ENCODE data around the gene PARD3.

PARD3 gene

GRCh38 chr10:34112171-34112782 lies 702.8 kb downstream of the PARD3 start:
- H3K27me3 ChIP-seq (ENCODE audit: insufficient read depth, low read length, poor library complexity) = no peaks in the 10 kb centered on the region
- TF ChIP-seq EZH2 (IDR thresholded peaks at IDR 0.05; ENCODE audit: borderline replicate concordance, low read depth, low read length, severe bottlenecking) = no peak
- TF ChIP-seq, protein P1, sequence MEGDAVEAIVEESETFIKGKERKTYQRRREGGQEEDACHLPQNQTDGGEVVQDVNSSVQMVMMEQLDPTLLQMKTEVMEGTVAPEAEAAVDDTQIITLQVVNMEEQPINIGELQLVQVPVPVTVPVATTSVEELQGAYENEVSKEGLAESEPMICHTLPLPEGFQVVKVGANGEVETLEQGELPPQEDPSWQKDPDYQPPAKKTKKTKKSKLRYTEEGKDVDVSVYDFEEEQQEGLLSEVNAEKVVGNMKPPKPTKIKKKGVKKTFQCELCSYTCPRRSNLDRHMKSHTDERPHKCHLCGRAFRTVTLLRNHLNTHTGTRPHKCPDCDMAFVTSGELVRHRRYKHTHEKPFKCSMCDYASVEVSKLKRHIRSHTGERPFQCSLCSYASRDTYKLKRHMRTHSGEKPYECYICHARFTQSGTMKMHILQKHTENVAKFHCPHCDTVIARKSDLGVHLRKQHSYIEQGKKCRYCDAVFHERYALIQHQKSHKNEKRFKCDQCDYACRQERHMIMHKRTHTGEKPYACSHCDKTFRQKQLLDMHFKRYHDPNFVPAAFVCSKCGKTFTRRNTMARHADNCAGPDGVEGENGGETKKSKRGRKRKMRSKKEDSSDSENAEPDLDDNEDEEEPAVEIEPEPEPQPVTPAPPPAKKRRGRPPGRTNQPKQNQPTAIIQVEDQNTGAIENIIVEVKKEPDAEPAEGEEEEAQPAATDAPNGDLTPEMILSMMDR (IDR thresholded peaks at IDR 0.05; ENCODE audit: borderline replicate concordance, extremely low read depth, low read length, poor library complexity, severe bottlenecking) = no peak
- ATAC-seq (ENCODE audit: insufficient read depth, low read depth) (no peak), DNase-seq (no peak)
- H3K4me1 ChIP-seq (ENCODE audit: insufficient read depth, low read length) = no peaks in the 10 kb centered on the region
- H3K36me3 ChIP-seq (ENCODE audit: insufficient read depth, low read length) = peaks cover 15% of the 10 kb centered on the region
- H3K4me2 ChIP-seq (ENCODE audit: insufficient read depth, low read length) = no peak overlapping the region
- H3K9ac ChIP-seq (ENCODE audit: low read depth, low read length) = no peak overlapping the region
- no peak overlapping the region for H3K4me3 ChIP-seq (ENCODE audit: low read depth in 1 of 2, low read length in 2 of 2)
- H2AFZ ChIP-seq (ENCODE audit: low read depth, low read length) = no peak overlapping the region
- no peaks in the 10 kb centered on the region for H3K79me2 ChIP-seq (ENCODE audit: insufficient read depth, low read length)
- no peak overlapping the region for H3K27ac ChIP-seq (ENCODE audit: low read length)
- H4K20me1 ChIP-seq (ENCODE audit: insufficient read depth, low read length) = no peaks in the 10 kb centered on the region
- no peaks in the 10 kb centered on the region for H3K9me3 ChIP-seq (ENCODE audit: insufficient read depth, low read length, severe bottlenecking)

DNA sequence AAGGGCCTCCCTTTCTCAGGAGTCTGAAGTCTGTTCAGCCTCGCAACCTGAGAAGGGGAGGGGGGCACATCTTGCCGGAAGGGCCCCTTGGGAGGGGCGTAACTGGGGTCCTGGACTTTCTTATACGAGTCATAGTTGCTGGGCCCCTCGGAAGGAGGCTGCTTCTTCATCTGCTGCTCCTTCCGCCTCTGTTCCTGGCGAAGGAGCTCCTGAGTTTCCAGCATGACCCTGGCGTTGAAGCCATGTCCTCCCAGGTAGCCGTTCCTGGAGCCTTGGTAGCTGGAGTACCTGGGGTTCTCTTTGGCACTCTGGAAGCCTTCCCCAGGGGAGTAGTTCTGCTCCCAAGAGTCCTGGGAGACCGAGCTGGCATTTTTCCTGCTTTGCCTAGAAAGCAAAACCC lies 703.9 kb downstream of the PARD3 start:
- no peak overlapping the region for H3K9ac ChIP-seq (ENCODE audit: low read depth, low read length)
- H2AFZ ChIP-seq (ENCODE audit: low read depth, low read length) = no peak overlapping the region
- H3K4me3 ChIP-seq (ENCODE audit: low read depth in 1 of 2, low read length in 2 of 2) = no peak overlapping the region
- no peaks in the 10 kb centered on the region for H3K27me3 ChIP-seq (ENCODE audit: insufficient read depth, low read length, poor library complexity)
- DNase-seq (no peak), ATAC-seq (ENCODE audit: insufficient read depth, low read depth) (no peak)
- H3K4me1 ChIP-seq (ENCODE audit: insufficient read depth, low read length) = no peaks in the 10 kb centered on the region
- H3K79me2 ChIP-seq (ENCODE audit: insufficient read depth, low read length) = no peaks in the 10 kb centered on the region
- H4K20me1 ChIP-seq (ENCODE audit: insufficient read depth, low read length) = no peaks in the 10 kb centered on the region
- no peak overlapping the region for H3K27ac ChIP-seq (ENCODE audit: low read length)
- H3K36me3 ChIP-seq (ENCODE audit: insufficient read depth, low read length) = peaks cover 15% of the 10 kb centered on the region
- H3K9me3 ChIP-seq (ENCODE audit: insufficient read depth, low read length, severe bottlenecking) = no peaks in the 10 kb centered on the region
- no peak overlapping the region for H3K4me2 ChIP-seq (ENCODE audit: insufficient read depth, low read length)
- no peak for TF ChIP-seq EZH2 (IDR thresholded peaks at IDR 0.05; ENCODE audit: borderline replicate concordance, low read depth, low read length, severe bottlenecking)
- TF ChIP-seq, protein P1 (IDR thresholded peaks at IDR 0.05; ENCODE audit: borderline replicate concordance, extremely low read depth, low read length, poor library complexity, severe bottlenecking) = no peak

DNA sequence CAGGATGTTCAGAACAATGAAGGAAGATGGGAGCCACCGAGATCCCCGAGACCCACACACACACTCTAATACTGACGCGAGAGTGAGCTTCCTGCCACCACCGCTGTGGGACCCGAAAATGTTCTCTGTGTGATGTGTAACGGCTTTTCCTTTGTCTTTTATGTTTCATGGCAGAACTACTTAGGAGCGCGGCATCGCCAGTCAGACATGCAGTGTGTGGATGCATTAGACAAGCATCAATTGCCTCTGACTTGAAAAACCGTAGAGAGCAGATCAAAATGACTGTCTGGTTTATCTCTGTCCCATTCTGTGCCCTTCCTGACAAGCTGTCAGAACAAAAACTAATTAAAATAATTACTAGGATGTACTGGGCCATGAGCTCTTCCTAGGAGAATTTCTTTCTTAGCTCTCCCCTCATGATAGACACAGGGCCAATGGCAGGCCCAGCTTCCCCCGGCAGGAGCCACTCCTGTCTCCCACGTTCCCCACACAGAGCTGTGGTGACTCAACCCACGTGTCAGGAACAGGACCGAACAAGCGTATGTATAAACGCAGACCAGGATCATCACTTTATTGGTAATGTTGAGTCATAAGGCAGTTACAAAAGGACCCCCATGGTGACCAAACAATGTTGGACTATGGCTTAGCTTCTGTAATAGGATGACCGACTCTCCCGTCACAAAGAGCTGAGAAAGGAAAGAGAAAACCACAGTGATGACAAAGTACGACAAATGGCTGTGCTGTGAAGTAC lies 705.0 kb downstream of the PARD3 start:
- Histone ChIP-seq H3K9me3 (ENCODE audit: insufficient read depth, low read length, severe bottlenecking) (no peaks in the 10 kb centered on the region), H3K79me2 (ENCODE audit: insufficient read depth, low read length) (no peaks in the 10 kb centered on the region), H4K20me1 (ENCODE audit: insufficient read depth, low read length) (no peaks in the 10 kb centered on the region), H2AFZ (ENCODE audit: low read depth, low read length) (no peak overlapping the region), H3K4me3 (ENCODE audit: low read depth in 1 of 2, low read length in 2 of 2) (no peak overlapping the region), H3K9ac (ENCODE audit: low read depth, low read length) (no peak overlapping the region), H3K4me1 (ENCODE audit: insufficient read depth, low read length) (no peaks in the 10 kb centered on the region), H3K27me3 (ENCODE audit: insufficient read depth, low read length, poor library complexity) (no peaks in the 10 kb centered on the region), H3K4me2 (ENCODE audit: insufficient read depth, low read length) (no peak overlapping the region), H3K36me3 (ENCODE audit: insufficient read depth, low read length) (peaks cover 15% of the 10 kb centered on the region), H3K27ac (ENCODE audit: low read length) (no peak overlapping the region)
- ATAC-seq (ENCODE audit: insufficient read depth, low read depth) = no peak
- no peak for DNase-seq
- TF ChIP-seq EZH2 (IDR thresholded peaks at IDR 0.05; ENCODE audit: borderline replicate concordance, low read depth, low read length, severe bottlenecking) = no peak
- TF ChIP-seq, protein P1 (IDR thresholded peaks at IDR 0.05; ENCODE audit: borderline replicate concordance, extremely low read depth, low read length, poor library complexity, severe bottlenecking) = no peak
